ENCODE measurements around the gene DLG1. TPM values are rescaled to one million over a fixed set of nuclear protein-coding genes. Genes with fewer than 3 reads are reported as not detected.
A peak's percentile ranks its signal among the peaks of the same experiment; 100 is the strongest.
"Not testable (repeated sequence)": the region's sequence is repeated elsewhere in the genome, so short reads cannot be mapped to it uniquely, and the experiment has no call there.

DLG1 gene
- total and polyA plus RNA-seq, 4 donors = 47.8 to 130 (median 67.9) TPM

DNA sequence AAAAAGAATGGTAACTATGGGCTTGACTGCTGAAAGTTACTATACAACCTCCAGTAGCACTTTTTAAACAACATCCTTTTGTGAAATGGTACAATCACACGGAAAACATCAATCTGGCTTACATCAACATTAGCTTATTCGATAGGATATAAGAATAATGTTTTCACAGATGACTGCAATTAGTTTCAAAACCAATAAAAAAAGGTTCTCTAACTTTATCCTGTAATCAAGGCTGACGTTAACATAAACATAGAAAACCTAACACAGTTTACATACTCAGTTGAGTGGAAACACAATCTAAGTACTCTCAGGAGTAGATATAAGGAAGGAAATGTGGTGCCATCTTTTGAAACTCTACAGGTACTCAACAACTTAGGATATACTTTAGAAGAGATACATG lies 102.2 kb downstream of the DLG1 start:
- WGBS (ENCODE audit: insufficient coverage) = no CpG with 5 or more reads among the region's 3 CpGs
- Histone ChIP-seq H3K9me3 (ENCODE audit: control insufficient read depth, insufficient read depth, low read length) (peaks cover 1% of the 10 kb centered on the region), H3K36me3 (ENCODE audit: control insufficient read depth, insufficient read depth, low read length) (peaks cover 2% of the 10 kb centered on the region), H3K27me3 (ENCODE audit: control insufficient read depth, insufficient read depth, low read length) (no peaks in the 10 kb centered on the region), H3K4me3 (ENCODE audit: low read depth, low read length) (no peak overlapping the region), H3K4me1 (ENCODE audit: control insufficient read depth, insufficient read depth, low read length) (no peaks in the 10 kb centered on the region), H3K27ac (ENCODE audit: low read depth, low read length) (no peak overlapping the region)
- DNase-seq (ENCODE audit: low read depth in 4 of 6, low spot score in 6 of 6) = no peak

DNA sequence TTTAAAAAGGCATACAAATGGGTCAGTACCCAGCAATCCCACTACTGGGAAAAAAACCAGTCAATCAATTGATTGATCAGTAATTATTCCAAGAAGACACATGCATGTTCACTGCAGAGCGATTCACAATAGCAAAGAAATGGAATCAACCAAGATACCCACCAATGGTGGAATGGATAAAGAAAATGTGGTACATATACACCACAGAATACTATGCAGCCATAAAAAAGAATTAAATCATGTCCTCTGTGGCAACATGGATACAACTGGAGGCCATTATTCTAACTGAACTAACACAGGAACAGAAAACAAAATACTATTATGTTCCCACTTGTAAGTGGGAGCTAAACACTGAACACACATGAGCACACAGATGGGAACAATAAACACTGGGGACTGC lies 103.1 kb downstream of the DLG1 start:
- no peak for DNase-seq (ENCODE audit: low read depth in 4 of 6, low spot score in 6 of 6)
- Histone ChIP-seq H3K4me1 (ENCODE audit: control insufficient read depth, insufficient read depth, low read length) (no peaks in the 10 kb centered on the region), H3K27me3 (ENCODE audit: control insufficient read depth, insufficient read depth, low read length) (no peaks in the 10 kb centered on the region), H3K4me3 (ENCODE audit: low read depth, low read length) (no peak overlapping the region), H3K27ac (ENCODE audit: low read depth, low read length) (no peak overlapping the region), H3K9me3 (ENCODE audit: control insufficient read depth, insufficient read depth, low read length) (peaks cover 1% of the 10 kb centered on the region), H3K36me3 (ENCODE audit: control insufficient read depth, insufficient read depth, low read length) (peaks cover 2% of the 10 kb centered on the region)
- WGBS (ENCODE audit: insufficient coverage) = no CpG with 5 or more reads among the region's 1 CpG

DNA sequence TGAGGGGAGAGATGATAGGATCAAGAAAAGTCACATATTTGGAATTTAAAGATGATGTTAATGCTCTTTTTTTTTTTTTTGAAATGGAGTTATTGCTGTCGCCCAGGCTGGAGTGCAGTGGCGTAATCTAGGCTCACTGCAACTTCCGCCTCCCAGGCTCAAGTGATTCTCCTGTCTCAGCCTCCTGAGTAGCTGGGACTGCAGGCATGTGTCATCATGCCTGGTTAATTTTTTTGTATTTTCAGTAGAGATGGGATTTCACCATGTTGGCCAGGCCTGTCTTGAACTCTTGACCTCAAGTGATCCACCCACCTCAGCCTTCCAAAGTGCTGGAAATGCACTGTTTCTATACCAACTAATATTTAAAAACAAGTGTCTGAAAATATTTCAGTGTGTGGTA lies 104.7 kb downstream of the DLG1 start:
- H3K36me3 ChIP-seq (ENCODE audit: control insufficient read depth, insufficient read depth, low read length); H3K27me3 ChIP-seq (ENCODE audit: control insufficient read depth, insufficient read depth, low read length); H3K9me3 ChIP-seq (ENCODE audit: control insufficient read depth, insufficient read depth, low read length); DNase-seq (ENCODE audit: low read depth in 4 of 6, low spot score in 6 of 6); H3K4me3 ChIP-seq (ENCODE audit: low read depth, low read length); H3K27ac ChIP-seq (ENCODE audit: low read depth, low read length); H3K4me1 ChIP-seq (ENCODE audit: control insufficient read depth, insufficient read depth, low read length): not testable (repeated sequence)
- WGBS (ENCODE audit: insufficient coverage) = 90% methylated on average over 2 of the region's 3 CpGs

DNA sequence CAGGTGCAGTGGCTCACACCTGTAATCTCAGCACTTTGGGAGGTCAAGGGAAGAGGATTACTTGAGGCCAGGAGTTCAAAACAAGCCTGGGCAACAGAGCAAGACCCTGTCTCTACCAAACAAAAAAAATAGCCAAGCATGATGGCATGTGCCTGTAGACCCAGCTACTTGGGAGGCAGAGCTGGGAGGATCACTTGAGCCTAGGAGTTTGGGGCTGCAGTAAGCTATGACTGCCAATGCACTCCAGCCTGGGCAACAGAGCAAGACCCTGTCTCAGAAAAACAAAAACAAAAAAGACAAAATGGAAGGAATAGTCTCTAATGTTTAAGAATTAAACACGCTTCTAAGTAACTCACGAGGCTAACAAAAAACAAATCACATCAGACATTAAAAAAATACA lies 106.5 kb downstream of the DLG1 start:
- Histone ChIP-seq H3K4me1 (ENCODE audit: control insufficient read depth, insufficient read depth, low read length) (no peaks in the 10 kb centered on the region), H3K27me3 (ENCODE audit: control insufficient read depth, insufficient read depth, low read length) (no peaks in the 10 kb centered on the region), H3K36me3 (ENCODE audit: control insufficient read depth, insufficient read depth, low read length) (peaks cover 2% of the 10 kb centered on the region), H3K4me3 (ENCODE audit: low read depth, low read length) (no peak overlapping the region), H3K9me3 (ENCODE audit: control insufficient read depth, insufficient read depth, low read length) (peaks cover 1% of the 10 kb centered on the region), H3K27ac (ENCODE audit: low read depth, low read length) (no peak overlapping the region)
- no CpG with 5 or more reads among the region's 2 CpGs for WGBS (ENCODE audit: insufficient coverage)
- DNase-seq (ENCODE audit: low read depth in 4 of 6, low spot score in 6 of 6) = no peak

DNA sequence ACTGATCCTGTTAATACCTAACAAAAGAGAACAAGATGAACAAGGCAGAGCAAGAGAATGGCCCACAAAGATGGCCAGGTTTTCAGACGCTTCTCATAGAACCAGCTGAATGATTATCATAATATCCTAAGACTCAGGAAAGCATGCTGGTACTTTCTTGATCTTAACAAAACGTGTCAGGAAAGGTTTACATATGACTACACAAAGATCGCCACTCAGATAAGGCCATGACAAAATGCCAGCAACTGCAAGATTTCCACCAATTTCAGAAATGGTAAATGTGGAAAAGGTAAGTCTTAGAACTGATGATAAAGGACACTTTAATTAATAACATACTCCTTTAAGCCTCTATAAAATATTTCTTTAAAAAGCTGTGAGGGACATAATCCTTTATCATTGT lies 108.8 kb downstream of the DLG1 start:
- Histone ChIP-seq H3K4me3 (ENCODE audit: low read depth, low read length) (no peak overlapping the region), H3K27me3 (ENCODE audit: control insufficient read depth, insufficient read depth, low read length) (no peaks in the 10 kb centered on the region), H3K36me3 (ENCODE audit: control insufficient read depth, insufficient read depth, low read length) (peaks cover 2% of the 10 kb centered on the region), H3K4me1 (ENCODE audit: control insufficient read depth, insufficient read depth, low read length) (no peaks in the 10 kb centered on the region), H3K9me3 (ENCODE audit: control insufficient read depth, insufficient read depth, low read length) (peaks cover 1% of the 10 kb centered on the region), H3K27ac (ENCODE audit: low read depth, low read length) (no peak overlapping the region)
- DNase-seq (ENCODE audit: low read depth in 4 of 6, low spot score in 6 of 6) = no peak
- WGBS (ENCODE audit: insufficient coverage) = 44% methylated on average over 1 of the region's 3 CpGs

DNA sequence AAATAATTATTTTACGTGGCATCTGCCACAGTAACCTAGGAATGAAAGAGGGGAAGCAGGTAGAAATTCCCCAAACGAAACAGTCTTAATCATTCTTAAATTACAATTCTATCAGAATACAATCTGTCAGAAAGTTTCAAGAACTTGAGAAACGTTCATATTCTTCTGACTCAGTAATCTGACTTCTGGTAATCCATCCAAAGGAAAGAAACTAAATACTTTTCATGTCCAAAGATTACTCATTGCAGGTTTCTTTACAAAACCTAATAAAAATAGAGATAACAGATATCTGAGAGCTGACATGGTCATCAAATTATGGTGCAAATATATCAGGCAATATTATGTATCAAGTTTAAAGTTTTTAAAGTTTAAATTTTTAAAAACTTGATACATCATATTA lies 109.4 kb downstream of the DLG1 start:
- no peak overlapping the region for H3K27ac ChIP-seq (ENCODE audit: low read depth, low read length)
- no peaks in the 10 kb centered on the region for H3K4me1 ChIP-seq (ENCODE audit: control insufficient read depth, insufficient read depth, low read length)
- WGBS (ENCODE audit: insufficient coverage) = no CpG with 5 or more reads among the region's 3 CpGs

DNA sequence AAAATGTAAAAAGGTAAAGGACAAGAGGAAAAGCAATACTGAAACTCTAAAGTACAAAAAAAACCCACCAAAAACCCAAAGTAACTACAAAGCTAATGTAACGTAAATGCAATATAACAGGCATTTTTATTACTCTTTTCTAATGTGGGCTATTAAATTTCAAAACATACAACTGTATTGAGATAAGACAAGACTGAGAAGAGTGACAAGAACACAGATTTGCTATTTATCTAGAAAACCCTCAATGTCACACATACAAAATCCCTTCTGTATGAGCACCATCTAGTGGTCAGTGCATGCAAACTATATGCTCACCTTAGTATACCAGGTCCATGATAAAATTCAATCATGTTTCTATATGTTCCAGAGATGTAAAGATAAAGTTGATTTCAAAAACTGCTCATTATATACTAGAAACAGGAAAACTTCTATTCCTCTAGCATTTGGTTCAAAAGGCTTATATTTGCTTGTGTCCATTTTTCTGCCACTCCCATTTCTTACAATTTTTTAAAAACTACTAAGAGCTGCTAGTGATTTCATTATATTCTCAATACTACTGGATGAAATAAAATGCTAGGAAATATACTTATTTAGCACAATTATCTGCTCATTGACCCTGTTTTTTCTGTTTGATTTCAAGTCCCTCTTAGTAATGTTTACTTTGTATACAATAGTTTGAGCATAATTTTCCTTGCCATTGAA lies 111.4 kb downstream of the DLG1 start:
- H3K27me3 ChIP-seq (ENCODE audit: control insufficient read depth, insufficient read depth, low read length) = no peaks in the 10 kb centered on the region
- no peaks in the 10 kb centered on the region for H3K9me3 ChIP-seq (ENCODE audit: control insufficient read depth, insufficient read depth, low read length)
- DNase-seq (ENCODE audit: low read depth in 4 of 6, low spot score in 6 of 6) = peak in 5 of 6 donors; percentile 53 to 94 (median 69)
- peaks cover 3% of the 10 kb centered on the region for H3K4me1 ChIP-seq (ENCODE audit: control insufficient read depth, insufficient read depth, low read length)
- peaks cover 2% of the 10 kb centered on the region for H3K36me3 ChIP-seq (ENCODE audit: control insufficient read depth, insufficient read depth, low read length)
- no peak overlapping the region for H3K4me3 ChIP-seq (ENCODE audit: low read depth, low read length)
- no peak overlapping the region for H3K27ac ChIP-seq (ENCODE audit: low read depth, low read length)
- no CpG with 5 or more reads among the region's 1 CpG for WGBS (ENCODE audit: insufficient coverage)

More for the DNA sequence above, 109.4 kb downstream of the DLG1 start:
- Histone ChIP-seq H3K4me3 (ENCODE audit: low read depth, low read length) (no peak overlapping the region), H3K9me3 (ENCODE audit: control insufficient read depth, insufficient read depth, low read length) (peaks cover 1% of the 10 kb centered on the region), H3K27me3 (ENCODE audit: control insufficient read depth, insufficient read depth, low read length) (no peaks in the 10 kb centered on the region), H3K36me3 (ENCODE audit: control insufficient read depth, insufficient read depth, low read length) (peaks cover 2% of the 10 kb centered on the region)
- no peak for DNase-seq (ENCODE audit: low read depth in 4 of 6, low spot score in 6 of 6)

DNA sequence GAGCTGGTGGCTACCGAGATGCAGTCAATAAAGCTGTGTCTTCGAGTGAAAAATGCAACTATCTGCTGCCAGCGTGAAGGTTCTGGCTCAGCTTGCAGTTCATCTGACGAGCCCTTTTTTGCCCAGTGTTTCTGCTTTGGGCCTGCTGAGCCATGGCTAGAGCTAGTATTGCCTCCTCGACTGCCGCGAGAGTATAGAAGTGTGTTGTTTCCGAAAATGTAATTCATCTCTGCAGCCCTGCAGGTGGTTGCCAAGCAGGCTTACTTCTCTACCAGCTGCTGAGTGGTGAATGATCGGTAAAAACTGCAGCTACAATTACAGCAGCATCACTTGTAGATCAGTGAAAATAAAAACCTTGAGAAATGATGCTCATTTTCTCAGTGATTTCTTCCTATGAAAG lies 114.8 kb downstream of the DLG1 start:
- no peaks in the 10 kb centered on the region for H3K27me3 ChIP-seq (ENCODE audit: control insufficient read depth, insufficient read depth, low read length)
- peaks cover 3% of the 10 kb centered on the region for H3K4me1 ChIP-seq (ENCODE audit: control insufficient read depth, insufficient read depth, low read length)
- DNase-seq (ENCODE audit: low read depth in 4 of 6, low spot score in 6 of 6) = peak in 3 of 6 donors; percentile 33 to 88 (median 45)
- no peaks in the 10 kb centered on the region for H3K36me3 ChIP-seq (ENCODE audit: control insufficient read depth, insufficient read depth, low read length)
- peak overlapping the region; percentile 48 for H3K27ac ChIP-seq (ENCODE audit: low read depth, low read length)
- no peaks in the 10 kb centered on the region for H3K9me3 ChIP-seq (ENCODE audit: control insufficient read depth, insufficient read depth, low read length)
- H3K4me3 ChIP-seq (ENCODE audit: low read depth, low read length) = peak overlapping the region; percentile 9
- WGBS (ENCODE audit: insufficient coverage) = 16% methylated on average over 7 of the region's 9 CpGs

DNA sequence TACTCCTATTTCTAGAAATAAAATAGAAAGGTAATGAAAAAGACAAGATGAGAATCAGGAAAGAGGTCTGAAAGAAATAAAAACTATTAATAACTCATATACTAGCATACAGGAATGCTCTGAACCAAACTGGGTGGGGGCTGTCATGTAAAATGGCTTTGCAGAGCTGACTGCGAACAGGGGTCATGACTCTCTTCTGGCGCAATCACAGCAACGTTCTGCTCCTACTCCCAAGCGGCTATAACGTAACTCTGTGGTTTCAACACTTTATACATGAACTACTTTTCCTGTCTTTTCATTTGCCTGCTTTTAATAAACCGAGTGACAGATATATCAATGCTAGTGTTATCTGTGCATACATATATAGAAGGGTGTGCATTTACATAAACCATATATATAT lies 116.7 kb downstream of the DLG1 start:
- H3K27me3 ChIP-seq (ENCODE audit: control insufficient read depth, insufficient read depth, low read length) = no peaks in the 10 kb centered on the region
- no peak overlapping the region for H3K27ac ChIP-seq (ENCODE audit: low read depth, low read length)
- DNase-seq (ENCODE audit: low read depth in 4 of 6, low spot score in 6 of 6) = peak in 2 of 6 donors; percentile 4 to 15
- peaks cover 3% of the 10 kb centered on the region for H3K4me1 ChIP-seq (ENCODE audit: control insufficient read depth, insufficient read depth, low read length)
- 70% methylated on average over 3 of the region's 6 CpGs for WGBS (ENCODE audit: insufficient coverage)
- H3K9me3 ChIP-seq (ENCODE audit: control insufficient read depth, insufficient read depth, low read length) = no peaks in the 10 kb centered on the region
- no peaks in the 10 kb centered on the region for H3K36me3 ChIP-seq (ENCODE audit: control insufficient read depth, insufficient read depth, low read length)
- H3K4me3 ChIP-seq (ENCODE audit: low read depth, low read length) = no peak overlapping the region

DNA sequence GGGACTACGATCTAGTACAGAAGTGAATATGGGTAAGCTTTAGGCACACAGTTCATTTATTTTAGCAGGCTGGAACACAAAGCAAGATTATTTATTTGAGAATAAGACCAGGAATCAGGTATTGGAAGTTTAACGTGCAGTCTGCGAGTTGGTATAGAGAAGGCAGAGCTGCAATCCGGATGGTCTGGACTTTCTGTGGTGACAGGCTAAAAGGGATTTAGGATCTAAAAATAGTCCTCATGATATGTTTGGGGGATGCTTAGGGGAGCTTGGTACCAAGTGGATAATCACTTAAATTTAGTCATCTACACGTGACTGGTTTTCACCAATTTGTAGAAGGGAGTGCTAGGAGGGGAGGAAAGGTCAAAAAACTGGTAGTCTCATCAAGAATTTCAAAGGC lies 119.4 kb downstream of the DLG1 start:
- Histone ChIP-seq H3K9me3 (ENCODE audit: control insufficient read depth, insufficient read depth, low read length) (no peaks in the 10 kb centered on the region), H3K27ac (ENCODE audit: low read depth, low read length) (no peak overlapping the region), H3K36me3 (ENCODE audit: control insufficient read depth, insufficient read depth, low read length) (no peaks in the 10 kb centered on the region), H3K4me1 (ENCODE audit: control insufficient read depth, insufficient read depth, low read length) (peaks cover 3% of the 10 kb centered on the region), H3K27me3 (ENCODE audit: control insufficient read depth, insufficient read depth, low read length) (no peaks in the 10 kb centered on the region), H3K4me3 (ENCODE audit: low read depth, low read length) (no peak overlapping the region)
- 98% methylated on average over 5 of the region's 5 CpGs for WGBS (ENCODE audit: insufficient coverage)
- no peak for DNase-seq (ENCODE audit: low read depth in 4 of 6, low spot score in 6 of 6)

Measured in spinal cord (tissue), 10 donors.